Activated T-helper 9 cell treated with anti-CD3 and anti-CD28 coated beads, Interleukin-2, amount 50 U/mL, for 16 hours (primary cell): ENCODE results near the gene DTD1.
"Not testable (repeated sequence)": the region's sequence is repeated elsewhere in the genome, so short reads cannot be mapped to it uniquely, and the experiment has no call there.

Experiments
- DNase-seq: peaks from one replicate; pipeline ENCODE4 v3.0.0-alpha.2; 2020; ENCODE audit warnings: low read depth

DTD1 gene

DNA sequence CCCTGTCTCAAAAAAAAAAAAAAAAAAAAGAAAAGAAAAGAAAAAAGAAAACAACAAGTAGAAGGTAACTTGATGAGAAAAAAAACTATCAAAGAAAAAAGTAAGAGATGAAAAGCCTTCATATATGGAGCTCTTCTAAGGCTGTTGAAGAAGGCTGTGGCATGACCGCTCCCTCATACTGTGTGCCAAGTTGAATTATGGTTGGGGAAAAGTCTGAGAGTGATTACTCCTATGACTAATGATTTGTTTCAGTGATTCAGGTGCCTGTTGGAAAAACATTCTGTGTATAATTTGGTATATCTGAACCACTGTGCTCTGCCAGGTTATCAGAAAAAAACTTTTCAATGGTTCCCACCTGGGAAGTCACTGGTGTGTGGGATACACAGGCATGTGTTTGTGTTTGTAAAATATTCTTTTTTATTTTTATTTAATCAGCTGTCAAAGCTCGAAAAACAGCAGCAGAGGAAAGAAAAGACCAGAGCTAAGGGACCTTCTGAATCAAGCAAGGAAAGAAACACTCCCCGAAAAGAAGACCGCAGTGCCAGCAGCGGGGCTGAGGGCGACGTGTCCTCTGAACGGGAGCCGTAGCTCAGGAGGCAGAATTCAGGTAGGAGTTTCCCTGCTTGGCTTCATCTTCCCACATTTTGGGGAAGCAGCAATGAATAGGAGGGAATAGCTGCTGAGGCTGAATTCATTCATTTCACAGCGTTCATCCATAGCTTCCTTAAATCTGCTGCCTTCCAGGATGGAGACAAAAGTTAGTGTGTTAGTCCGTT, 156.0 kb downstream of the DTD1 start:
- DNase-seq: no peak

DNA sequence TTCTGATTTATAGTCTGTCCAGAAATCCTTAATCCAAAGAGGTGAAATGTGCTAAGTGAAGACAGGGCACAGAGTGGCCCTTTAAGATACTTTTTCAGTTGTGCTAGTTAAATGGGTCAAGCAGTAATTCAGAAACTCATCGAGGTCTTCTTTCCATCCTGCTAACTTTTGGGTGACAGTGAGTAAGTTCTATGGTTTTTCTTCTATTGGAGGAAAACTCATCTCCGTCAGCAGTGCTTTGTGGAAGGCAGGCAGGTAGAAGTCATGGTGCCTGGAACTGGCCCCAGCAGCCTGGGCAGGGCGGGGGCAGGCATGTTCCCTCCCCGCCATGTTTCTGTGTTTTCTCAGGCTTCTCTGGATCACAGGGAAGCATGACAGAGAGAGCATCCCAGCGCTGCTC, 159.2 kb downstream of the DTD1 start:
- DNase-seq: no peak

DNA sequence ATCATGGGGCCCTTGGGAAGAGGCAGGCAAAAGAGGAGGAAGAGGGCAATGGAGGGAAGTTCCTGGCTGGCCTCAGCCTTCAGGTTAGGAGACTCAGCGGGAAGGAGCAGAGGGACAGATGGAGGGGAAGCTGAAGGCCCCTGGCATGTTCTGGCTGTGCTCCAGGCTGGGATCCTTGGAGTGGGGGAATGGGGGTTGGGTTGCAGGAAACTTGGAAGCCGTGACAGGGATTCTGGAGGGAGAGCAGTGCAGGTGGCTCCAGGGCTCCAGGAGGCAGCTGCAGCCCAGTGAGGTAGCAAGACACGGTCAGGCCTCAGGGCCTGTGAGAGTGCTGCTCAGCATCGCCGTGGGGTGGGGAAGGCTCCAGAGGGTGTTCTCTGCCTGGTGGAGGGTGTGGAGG, 161.1 kb downstream of the DTD1 start:
- no peak for DNase-seq

DNA sequence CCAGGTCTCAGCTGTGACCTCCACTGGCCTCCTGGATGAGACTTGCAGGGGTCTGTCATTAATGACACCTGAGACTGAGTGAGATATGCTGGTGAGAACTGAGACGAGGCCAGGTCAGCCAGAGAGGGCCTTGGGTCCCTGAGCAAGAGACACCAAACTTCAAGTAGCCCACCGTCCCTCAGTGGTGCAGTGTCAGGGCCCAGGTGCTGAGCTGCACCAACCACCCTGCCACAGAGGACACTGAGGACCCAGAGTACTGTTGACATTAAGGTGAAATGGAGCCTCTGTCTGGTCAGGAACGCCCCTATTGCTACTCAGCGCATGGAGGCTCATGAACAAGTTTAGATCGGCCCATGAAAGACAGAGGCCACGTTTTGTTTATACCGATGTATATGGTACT, 161.7 kb downstream of the DTD1 start:
- DNase-seq: no peak

DNA sequence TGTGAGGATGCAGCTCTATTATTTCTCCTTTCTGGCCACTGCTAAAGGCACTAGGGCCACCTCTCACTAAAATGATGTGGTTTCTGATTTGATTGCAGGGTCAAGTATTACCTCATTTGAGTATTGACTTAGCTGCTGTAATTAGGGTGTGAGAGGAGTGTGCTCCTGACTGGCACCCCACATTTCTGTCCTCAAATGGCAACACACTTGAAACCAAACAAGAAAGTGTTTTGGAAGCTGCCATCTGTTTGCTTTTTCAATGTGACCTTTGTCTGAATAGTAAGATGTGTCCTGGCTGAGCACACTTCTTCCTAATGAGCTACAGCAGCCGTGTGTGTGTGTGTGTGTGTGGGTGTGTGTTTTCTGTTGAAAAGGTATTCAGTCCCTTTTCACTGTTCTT, 162.9 kb downstream of the DTD1 start:
- no peak for DNase-seq

DNA sequence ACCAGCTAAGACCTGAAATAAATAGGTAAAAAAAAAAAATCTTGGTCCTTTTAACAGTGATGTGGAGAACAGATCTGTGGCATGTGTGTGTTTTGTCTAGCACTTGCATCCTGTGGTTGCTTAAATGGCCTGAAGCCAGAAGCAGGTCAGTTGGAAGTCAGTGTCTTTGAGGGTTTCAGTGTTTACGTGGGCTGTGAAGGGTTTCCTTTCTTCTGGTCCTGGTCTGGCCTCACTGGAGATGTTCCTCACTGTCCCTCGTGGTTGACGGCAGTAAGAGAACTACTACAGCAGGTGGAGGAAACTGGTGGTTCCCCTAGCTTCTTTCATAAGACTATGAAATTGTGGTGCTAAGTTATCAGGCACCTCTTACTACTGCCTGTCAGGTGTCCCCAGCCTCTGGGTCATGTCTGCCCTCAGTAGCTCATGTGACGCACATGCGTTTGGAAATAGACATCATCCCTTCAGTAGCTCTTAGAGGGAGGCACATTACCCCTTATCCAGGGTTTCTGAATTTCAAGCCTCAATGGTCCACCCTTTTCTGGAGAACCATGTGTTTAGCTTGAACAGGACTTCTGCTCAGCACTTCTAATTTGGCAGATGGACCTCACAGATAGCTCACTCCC, 166.3 kb downstream of the DTD1 start:
- DNase-seq: no peak

DNA sequence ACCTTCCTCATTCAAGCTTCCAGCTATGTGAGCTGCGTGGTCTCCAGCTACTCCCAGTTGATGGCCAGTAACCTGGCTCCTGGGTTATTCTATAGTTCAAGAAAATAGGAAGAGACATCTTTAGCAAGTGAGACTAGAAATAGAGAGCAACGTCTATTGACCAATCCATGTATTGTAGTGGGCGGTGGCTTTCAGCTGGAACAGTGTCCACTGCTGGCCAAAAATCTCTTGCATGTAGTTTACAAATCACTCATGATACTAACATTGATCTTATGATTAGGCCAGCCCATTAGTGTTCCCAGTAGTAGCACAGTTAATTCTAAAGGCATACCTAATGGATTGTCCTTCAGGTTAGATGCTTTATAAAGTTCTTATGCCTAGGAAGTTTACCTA, 166.8 kb downstream of the DTD1 start:
- DNase-seq: no peak

DNA sequence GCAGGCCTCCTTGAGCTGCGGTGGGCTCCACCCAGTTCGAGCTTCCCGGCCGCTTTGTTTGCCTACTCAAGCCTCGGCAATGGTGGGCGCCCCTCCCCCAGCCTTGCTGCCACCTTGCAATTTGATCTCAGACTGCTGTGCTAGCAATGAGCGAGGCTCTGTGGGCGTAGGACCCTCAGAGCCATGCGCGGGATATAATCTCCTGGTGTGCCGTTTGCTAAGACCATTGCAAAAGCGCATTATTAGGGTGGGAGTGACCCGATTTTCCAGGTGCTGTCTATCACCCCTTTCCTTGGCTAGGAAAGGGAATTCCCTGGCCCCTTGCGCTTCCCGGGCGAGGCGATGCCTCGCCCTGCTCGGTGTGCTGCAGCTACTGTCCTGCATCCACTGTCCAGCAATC, 173.0 kb downstream of the DTD1 start:
- DNase-seq: not testable (repeated sequence)

DNA sequence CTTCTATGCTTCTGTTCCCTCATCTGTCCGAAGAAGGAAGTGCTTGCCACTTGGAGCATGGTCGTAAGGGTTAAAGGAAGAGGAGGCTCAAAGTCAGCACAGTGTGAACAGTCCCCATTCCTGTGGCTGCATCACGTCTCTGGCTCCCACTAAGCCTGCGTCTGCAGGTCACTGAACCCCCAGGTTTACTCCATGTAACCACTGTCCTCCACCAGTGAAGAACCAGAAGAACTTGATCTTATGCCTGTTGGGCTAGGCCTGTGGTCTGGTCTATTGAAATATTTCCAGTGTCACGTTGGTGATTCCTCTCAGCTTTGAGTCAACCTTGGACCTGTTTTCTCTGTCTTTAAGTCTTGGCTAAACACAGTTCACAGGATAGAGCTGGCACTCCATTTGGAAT, 179.8 kb downstream of the DTD1 start:
- DNase-seq: no peak

DNA sequence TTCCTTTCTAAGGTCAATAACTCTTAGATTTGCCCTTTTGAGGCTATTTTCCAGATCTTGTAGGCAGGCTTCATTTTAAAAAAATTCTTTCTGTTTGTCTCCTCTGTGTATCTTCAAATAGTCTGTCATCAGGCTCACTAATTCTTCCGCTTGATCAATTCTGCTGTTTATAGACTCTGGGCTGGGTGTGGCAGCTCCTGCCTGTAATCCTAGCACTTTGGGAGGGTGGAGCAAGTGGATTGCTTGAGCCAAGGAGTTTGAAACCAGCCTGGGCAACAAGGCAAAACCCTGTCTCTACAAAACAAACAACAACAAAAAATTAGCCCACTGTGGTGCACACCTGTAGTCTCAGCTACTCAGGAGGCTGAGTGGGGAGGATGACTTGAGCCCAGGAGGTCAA, 185.7 kb downstream of the DTD1 start:
- no peak for DNase-seq

DNA sequence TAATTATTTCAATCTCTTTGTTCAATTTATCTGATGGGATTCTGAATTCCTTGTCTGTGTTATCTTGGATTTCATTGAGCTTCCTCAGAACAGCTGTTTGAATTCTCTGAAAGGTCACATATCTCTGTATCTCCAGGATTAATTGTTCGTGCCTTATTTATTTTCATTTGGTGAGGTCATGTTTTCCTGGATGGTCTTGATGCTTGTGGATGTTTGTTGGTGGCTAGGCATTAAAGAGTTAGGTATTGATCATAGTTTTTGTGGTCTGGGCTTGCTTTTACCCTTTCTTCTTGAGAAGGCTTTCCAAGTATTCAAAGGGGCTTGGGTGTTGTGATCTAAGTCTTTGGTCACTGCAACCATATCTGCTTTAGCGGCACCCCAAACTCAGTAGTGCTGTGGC, 186.4 kb downstream of the DTD1 start:
- DNase-seq: no peak

DNA sequence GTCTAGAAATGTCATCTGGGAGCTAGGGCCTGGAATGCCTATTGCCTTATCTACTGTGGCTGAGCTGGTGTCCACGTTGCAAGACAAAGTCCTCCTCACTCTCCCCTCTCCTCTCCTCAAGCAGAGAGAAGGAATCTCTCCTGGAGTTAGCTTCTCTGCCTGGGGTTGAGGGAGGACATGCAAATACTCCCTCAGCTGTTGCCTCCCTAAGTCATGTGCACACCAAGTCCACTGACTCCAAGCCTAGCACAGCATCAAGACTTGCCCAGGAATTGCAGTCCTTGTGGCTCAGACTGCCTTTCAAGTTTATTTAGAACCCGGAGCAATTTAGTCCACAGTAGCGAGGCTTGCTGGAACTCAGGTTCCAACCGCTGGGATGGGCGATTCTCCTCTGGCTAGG, 187.8 kb downstream of the DTD1 start:
- no peak for DNase-seq

DNA sequence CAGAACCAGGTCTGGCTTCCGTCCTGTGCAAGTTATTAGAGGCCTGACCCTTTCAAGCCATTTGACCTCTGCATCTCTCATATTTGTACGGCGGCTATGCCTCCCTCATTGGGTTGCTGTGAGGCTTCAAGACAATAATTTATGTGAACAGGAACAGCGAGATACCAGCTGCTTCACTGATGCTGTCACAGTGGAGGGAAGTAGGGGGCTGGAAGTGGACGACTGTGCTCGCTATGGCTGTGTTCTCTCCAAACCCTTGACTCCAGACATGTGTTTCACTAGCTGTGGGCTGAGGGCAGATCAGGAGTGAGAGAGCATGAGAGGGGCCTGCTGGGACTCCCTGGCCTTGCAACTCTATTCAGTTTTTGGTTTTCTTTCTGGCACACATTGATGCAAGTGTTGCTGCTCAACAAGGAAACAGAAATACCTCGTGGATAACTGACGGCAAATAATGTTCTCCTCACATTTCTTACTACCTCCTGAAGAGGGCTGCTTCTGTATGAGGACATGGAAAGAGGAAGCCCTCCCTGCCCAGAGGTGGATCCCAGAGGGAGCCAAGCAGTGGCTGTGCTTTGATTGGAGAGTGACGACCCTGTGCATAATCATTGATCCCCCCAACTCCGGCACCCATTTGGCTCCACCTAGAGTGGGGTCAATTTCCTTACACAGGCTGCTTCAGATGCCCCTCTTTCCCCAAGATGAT, 191.0 kb downstream of the DTD1 start:
- no peak for DNase-seq

DNA sequence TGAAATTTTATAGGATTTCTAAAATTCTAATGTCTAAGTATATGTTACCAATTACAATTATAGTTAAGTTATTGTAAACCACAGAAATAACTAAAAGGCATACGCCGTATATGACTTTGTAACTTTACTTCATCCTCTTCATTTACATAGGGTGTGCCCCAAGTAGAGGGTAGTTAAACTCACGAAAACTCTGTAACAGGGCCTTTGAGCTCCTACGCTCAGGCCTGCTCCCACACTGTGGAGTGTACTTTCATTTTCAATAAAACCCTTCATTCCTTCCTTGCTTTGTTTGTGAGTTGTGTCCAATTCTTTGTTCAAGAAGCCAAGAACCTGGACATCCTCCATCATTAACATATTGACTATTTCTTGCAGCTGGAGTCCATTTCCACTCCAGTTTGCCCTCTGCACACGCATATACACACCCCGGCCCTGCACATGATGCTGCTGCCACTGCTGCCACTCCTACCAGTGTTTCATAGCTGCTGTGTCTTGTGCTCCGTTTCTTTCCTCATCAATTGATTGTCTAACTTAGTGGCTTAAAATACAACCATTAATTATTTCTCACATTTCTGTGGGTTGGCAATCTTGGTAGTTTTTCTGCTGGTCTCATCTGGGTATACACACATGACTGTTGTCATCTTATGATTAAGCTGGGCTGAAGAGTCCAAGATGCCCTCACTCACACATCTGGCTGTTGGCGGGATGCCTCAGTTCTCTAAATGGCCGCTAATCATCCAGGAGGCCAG, 192.7 kb downstream of the DTD1 start:
- no peak for DNase-seq

DNA sequence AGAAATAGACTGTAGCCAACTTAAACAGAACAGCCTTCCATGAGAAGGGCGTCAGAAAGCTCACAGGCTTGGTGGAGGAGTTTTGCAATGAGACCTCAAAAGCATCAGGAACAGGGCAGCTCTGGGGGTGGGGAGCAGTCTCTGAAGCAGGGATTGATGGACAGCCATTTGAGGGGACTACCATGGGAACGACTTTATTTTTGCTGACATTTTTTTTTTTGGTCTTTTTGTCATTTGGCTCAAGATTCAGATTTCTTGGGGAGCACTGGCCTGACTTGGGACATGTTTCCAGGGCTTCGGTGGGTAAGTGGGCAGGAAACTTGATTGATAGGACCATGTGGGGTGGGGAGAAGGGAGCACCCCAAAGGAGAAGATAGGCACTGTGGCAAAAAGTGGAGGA, 193.7 kb downstream of the DTD1 start:
- no peak for DNase-seq

DNA sequence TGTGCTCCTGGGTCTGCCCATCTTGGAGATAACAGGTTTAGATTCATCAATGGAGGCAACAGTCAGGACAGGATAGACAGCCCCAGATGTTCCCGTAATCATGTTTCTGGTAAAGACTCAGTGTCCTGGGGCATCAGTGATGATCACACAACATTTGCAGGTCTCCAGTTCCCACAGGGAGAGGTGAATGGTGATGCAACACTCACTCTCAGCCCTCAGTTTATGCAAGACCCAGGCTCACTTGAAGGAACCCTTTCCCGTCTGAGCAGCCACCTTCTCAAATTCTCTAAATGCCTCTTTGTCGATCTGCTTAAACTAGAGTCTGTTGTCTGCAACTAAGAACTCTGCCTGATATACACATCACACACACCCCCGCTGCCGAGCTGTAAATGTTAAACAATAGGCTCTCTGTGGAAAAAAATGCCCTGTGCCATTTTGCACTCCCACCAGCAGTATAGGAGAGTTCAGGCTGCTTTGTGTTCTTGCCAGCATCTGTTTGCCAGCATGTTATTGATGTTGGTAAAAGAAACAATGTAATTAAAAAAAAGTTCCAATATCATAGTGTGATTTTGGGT, 195.6 kb downstream of the DTD1 start:
- DNase-seq: no peak

DNA sequence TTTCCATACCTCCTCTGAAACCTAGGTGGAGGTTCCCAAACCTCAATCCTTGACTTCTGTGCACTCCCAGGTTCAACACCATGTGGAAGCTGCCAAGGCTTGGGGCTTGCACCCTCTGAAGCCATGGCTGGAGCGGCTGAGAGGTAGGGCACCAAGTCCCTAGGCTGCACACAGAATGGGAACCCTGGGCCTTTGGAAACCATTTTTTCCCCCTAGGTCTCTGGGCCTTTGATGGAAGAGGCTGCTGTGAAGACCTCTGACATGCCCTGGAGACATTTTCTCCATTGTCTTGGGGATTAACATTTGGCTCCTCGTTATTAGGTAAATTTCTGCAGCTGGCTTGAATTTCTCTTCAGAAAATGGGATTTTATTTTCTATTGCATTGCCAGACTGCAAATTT, 199.2 kb downstream of the DTD1 start:
- not testable (repeated sequence) for DNase-seq

DNA sequence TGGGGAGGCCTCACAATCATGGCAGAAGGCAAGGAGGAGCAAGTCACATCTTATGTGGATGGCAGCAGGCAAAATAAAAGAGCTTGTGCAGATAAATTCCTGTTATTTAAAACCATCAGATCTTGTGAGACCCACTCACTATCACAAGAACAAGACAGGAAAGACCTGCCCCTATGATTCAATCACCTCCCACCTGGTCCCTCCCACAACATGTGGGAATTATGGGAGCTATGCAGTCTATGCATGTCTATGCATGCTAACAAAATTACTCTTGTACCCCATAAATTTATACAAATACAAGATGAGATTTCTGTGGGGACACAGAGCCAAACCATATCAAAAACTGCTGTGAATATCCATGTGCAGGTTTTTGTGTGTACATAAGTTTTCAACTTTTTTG, 200.2 kb downstream of the DTD1 start:
- DNase-seq: no peak

DNA sequence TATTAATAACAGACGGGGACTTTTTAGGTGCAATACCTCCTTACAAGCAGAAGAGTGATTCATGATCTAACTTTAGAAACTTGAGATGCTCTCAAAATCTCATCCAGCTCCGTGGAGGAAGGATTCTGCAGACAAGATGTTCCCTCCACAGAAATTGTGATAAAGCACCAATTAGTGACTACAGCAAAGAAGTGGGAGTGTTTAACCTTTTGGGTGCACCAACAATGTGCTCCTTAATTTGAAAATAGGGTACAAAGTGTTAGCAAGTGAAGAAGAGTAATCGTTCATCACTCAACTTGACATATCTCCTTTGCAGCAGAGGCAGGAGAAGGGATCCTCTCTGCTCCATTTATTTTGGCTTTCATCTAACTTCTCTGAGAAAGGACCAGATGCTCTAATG, 202.9 kb downstream of the DTD1 start:
- DNase-seq: no peak

DNA sequence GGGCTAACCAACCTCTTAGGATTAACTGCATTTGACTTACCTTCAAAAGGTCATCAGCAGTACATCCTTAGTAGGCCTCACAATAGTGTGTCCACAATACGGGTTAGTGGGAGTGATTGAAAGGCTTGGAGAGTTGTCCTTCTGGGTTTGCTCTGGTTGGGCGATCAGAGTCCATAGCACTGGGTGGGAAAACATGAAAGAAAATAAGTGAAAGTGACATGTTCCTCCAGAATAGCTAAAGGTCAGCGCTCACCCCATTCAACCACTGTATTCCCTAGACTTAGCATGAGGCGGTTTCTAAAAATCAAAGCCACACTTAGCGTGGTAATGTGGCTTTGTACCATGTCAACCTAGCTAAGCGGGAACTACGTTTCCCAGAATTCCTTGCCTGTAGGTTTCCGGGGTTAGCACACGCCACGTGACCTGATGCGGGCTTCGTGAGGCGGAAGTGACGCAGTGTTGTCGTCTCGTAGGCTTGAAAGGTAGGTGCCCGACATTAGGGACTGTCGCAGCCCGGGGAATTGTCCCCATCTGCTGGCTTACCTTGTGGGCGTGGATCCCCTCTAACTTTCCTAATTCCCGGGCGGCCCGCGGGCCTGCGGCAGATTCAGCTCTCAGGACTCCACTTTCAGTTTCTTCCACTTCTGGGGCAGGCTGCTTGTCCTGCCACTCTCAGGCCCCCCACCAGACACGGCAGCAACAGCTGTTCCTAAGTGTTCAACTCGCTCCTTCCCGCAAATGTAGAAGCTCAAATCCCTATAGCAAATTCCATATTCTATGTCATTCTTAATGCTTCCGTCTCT, 206.0 kb downstream of the DTD1 start:
- DNase-seq: peak; percentile 76

DNA sequence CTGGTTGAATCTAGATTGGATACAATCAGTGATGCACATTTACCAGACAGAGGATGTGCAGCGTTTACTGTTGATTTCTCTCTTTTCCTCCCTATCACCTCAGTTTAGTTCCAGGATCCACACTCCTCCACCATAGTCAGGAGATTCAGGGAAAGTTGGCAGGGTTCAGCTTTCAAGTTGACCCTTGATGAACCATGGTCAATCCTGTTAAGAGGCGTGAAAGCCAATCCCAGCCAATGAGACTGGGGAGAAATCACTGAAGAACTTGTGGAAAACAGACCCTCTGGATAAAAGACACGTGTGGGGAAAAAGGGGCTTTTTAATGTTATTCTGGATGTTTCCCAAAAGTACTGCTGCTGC, 206.6 kb downstream of the DTD1 start:
- no peak for DNase-seq

DNA sequence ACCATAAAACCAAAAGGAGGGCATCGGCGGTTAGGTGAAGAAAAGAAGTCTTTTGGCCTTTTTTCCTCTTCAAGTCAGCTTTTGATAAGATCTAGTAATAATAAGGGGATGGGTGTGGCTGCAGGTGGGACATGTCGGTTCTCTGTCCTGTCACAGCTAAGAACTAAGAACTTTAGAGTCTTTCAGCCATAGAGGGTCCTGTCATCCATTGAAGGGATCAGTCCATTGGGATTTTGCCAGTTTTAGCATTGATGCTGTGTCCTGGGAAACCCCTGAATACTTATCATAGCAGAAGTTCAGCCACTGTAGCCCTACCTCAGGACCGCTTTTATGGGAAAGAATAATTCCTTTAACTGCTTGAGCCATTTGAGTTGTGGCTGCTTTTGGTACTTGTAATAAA, 207.5 kb downstream of the DTD1 start:
- DNase-seq: no peak
